Effector CD8-positive, alpha-beta T cell (primary cell): Measurements from ENCODE around the gene DPP3.
A peak's percentile ranks its signal among the peaks of the same experiment; 100 is the strongest.
"Not testable (repeated sequence)": the region's sequence is repeated elsewhere in the genome, so short reads cannot be mapped to it uniquely, and the experiment has no call there.

Experiments used
- DNase-seq: peaks from one replicate; lab custom pipeline; 2025; lab: John Stamatoyannopoulos, UW

The DPP3 gene

GRCh38 chr11:66464116-66464515 is 16.1 kb upstream of the DPP3 start:
- not testable (repeated sequence) for DNase-seq

DNA sequence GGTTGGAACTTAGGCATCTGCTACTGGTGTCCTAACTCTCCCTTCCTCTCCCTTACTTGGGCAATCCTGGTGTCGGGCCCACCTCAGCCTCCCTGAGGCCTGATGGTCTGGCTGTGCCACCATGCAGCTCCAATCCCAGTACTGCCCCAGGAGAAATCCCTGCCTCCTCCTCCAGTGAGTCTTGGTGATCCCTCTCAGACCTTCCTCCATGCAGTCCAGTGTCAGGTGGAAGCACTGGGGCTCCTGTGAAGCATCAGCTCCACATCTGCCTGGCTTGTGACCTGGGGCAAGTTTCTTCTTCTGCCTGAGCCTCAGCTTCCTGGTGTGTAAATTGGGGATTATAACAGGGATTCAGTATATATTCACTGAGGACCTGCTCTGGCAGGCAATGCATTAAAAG is 15.3 kb upstream of the DPP3 start:
- DNase-seq: no peak

DNA sequence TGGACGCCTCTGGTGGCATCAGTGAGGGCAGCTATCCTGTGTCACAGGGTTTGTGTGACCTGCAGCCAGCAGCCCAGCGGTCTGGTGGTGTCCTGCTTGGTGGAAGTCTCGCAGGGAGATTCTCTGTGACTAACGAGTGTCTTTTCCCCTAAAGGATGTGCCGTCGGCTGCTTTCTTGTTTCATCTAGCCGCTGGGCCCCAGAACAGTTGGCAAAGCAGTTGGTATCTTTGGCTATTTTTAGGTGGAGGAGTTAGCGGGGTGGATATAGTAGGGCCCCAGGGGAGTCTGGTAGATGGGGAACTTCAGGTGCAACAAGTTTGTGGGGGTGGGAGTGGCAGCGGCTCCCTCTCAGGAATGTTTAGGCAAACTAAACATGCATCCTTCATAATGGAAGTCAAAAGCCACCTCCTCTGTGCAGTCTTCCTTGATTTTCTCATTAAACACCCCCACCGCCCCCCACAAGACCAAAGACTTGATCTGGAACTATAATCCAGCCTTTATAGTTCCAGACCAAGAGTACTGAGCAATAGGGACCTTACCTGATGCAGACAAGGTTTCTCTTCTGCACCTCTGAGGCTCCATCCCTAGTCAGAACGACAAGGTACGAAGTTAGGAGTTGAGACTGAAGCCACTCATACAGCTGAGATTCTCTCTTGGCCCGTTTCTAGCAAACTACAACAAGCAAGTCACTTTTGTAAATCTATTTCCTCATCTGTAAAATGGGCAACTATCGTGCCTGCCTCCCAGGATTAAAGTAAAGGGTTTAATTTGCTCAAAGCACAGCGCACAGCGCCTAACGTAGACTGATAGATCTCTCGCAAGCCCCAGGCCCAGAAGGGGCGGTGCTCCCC is 14.6 kb upstream of the DPP3 start:
- no peak for DNase-seq

- DNase-seq: peak; percentile 97
Observed at GRCh38 chr11:66466225-66467033, 13.8 kb upstream of the DPP3 start, which contains the start of gene PELI3. Gene PELI3, plus strand, starts transcription at chr11:66466905. Its CDS starts 1,224 bp downstream, at chr11:66468129.

- no peak for DNase-seq
Observed at GRCh38 chr11:66467034-66467659, 13.1 kb upstream of the DPP3 start.

DNA sequence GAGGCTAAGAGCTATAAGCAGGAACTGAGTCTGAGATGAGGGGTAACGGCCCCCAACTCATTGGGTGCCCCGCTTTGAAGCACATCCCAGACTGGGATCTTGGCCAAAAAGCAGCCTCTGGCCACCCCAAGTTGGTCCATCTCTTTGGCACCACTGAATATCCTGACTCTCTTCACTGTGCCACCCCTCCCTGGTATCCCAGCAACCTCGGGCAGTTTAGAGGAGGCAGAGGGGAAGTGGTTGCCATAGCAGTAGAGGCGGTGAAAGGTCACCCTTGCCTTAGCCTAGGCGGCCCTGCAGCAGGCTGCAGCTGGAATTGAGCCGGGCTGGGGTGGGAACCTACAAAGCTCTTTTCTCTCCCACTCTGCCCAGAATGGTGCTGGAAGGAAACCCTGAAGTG is 12.5 kb upstream of the DPP3 start:
- no peak for DNase-seq

DNA sequence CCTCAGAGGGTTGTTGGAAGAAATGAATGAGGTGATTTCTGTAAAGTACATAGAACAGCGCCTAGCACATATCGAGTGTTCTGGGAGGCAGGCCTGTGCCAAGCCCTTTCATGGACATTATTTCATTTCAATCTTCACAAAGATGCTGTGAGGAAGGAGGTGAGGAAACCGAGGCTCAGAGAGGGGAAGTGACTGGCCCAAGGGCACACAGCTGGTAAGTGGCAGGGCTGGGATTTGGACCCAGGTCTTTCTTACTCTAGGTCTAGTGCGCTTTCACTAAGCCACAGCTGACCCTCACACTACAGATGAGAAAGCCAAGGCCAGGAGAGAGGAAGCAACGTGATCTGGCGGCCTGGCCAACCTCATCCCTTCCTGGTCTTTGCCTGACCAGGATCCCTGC is 11.5 kb upstream of the DPP3 start:
- DNase-seq: no peak

GRCh38 chr11:66469441-66469840 is 10.8 kb upstream of the DPP3 start:
- DNase-seq: no peak

DNA sequence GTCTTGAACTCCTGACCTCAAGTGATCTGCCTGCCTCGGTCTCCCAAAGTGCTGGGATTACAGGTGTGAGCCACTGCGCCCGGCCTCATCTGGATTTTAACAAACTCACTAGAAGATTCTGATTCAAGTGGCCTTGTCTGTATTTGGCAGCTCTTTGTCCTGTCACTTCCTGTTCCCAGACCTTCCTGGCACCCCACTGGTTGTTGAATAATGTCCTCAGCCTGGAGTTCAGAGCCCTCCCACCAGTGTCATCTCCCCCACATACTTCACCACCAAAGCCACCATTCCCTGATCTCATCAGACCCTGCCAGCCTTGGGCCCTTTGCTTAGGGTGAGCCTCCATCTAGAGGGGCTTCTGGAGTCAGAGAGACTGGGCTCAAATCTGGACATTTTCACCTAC is 10.2 kb upstream of the DPP3 start:
- no peak for DNase-seq

DNA sequence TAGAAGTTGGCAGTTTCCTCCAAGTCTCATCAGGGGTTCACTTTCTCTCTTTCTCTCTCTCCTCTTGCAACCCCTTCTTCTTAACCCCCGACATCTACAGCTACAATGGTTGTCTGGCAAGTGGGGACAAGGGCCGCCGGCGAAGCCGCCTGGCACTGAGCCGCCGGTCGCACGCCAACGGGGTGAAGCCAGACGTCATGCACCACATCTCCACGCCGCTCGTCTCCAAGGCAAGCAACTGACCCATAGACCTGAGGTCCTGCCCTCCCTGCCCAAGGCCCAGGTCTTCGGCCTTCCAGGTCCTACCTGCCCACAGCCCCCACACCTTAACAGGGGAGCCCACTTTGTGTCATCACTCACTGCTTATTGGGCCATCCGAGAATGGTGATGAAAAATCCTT is 9.1 kb upstream of the DPP3 start:
- DNase-seq: no peak

DNA sequence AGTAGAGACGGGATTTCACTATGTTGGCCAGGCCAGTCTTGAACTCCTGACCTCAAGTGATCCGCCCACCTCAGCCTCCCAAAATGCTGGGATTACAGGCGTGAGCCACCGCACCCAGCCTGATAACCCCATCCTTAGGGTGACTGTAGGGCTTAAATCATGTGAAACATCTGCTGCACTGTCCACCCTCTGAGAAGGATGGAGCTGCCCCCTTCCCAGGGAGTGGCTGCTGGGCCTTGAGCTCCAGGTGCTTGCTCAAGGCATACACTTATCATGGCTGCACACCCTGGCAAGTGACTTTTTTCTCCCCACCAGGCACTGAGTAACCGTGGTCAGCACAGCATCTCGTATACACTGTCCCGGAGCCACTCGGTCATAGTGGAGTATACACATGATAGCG is 8.2 kb upstream of the DPP3 start:
- no peak for DNase-seq

DNA sequence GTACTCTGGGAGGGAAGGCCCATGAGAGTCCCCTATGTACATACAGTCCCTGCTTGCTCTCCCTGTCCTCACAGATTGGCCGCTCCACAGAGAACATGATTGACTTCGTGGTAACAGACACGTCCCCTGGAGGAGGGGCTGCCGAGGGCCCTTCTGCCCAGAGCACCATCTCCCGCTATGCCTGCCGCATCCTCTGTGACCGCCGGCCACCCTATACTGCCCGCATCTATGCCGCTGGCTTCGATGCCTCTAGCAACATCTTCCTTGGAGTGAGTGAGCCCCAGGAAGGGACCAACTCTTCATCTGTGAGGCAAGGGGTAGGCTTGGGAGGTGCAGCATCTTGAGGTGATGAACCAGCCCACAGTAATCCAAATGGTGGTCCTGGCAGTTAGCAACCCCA is 7.1 kb upstream of the DPP3 start:
- no peak for DNase-seq

DNA sequence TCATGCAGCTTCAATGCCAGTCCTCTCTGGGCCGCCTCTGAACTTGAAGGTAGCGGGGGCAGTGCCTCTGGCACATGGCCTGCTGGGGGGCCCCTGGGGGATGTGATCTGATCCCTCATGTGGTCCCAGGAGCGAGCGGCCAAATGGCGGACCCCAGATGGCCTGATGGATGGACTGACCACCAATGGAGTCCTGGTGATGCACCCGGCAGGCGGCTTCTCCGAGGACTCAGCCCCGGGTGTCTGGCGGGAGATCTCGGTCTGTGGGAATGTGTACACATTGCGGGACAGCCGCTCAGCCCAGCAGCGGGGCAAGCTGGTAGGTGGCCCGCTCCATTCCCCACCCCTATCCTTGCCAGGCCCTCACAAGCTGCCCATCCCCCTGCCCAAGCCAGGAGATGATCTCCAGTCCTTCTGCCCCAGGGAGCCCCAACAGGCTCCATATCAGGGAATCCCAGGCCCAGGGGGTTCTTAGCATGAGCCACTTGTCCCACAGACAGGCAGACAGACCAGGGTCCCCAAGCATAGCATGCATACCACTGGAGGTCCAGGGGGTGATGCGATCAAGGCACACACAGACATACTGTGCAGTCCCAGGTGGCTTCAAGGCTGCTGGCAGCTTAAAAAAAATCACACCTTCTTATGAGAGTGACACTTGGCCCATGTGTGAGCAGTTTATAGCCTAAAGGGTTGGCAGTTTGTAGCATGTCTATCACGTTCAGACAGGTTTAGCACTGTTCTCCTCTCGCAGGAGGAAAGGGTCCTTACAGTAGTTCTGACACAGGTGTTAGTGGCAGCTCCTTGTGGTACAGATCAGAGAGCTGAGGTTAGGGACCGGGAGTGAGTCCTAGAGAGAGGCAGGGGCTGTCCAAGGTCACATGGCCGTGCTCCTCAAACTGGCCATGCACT is 6.4 kb upstream of the DPP3 start:
- DNase-seq: no peak

DNA sequence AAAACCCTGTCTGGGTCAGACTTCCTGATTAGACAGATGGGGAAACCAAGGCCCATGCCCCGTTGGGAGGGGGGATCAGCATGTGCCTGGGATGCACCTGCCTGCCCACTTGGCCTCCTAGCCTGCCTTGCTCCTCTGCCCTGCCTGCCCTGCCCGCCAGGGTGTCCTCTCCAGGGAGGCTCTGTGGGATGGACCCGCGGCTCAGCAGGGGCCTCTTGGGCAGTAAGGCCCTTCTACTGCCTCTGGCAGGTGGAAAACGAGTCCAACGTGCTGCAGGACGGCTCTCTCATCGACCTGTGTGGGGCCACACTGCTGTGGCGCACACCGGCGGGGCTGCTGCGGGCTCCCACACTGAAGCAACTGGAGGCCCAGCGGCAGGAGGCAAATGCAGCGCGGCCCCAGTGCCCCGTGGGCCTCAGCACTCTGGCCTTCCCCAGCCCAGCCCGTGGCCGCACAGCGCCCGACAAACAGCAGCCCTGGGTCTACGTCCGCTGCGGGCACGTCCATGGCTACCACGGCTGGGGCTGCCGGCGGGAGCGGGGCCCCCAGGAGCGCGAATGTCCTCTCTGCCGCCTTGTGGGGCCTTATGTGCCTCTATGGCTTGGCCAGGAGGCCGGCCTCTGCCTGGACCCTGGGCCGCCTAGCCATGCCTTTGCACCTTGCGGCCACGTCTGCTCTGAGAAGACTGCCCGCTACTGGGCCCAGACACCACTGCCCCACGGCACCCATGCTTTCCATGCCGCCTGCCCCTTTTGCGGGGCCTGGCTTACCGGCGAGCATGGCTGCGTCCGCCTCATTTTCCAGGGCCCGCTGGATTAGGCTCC is 4.7 kb upstream of the DPP3 start:
- DNase-seq: no peak

- DNase-seq: no peak
Observed at GRCh38 chr11:66476173-66476840, 3.9 kb upstream of the DPP3 start.

- no peak for DNase-seq
Observed at GRCh38 chr11:66476841-66477251, 3.4 kb upstream of the DPP3 start.

- no peak for DNase-seq
Observed at GRCh38 chr11:66477263-66478201, 2.7 kb upstream of the DPP3 start.

- peak; percentile 16 for DNase-seq
Observed at GRCh38 chr11:66478729-66479393, 1.4 kb upstream of the DPP3 start.
